ENCODE results near the gene SLC1A5. TPM values are rescaled to one million over a fixed set of nuclear protein-coding genes. Genes with fewer than 3 reads are reported as not detected.

Gene SLC1A5
- total and polyA plus RNA-seq, 2 donors (not counting 3 experiments of a cell fraction or from before 2014, with no cell fraction given) = 114 TPM

DNA sequence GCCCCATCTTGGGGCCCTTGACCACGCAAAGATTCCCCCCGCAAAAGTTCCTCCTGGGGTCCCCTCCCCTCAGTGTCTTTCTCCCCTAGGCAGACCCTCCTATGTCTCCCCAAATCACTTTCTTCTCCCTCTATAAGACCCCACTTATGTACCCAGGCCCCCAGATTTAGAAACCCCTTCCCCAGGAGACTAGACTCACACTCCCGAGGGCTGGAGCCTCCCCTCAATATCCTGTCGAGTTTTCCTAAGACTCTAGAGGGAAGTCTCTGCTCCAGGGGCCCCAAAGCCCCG is 1.4 kb downstream of the SLC1A5 start:
- H4K20me1 ChIP-seq (replicated peaks; ENCODE audit: control insufficient read depth, extremely low read depth, insufficient read depth, low read length) = peaks cover 4% of the 10 kb centered on the region
- TF ChIP-seq JUN (IDR thresholded peaks at IDR 0.05; ENCODE audit: borderline replicate concordance, insufficient read depth, insufficient read length, low read depth) = no peak
- TF ChIP-seq EZH2 (IDR thresholded peaks at IDR 0.05; ENCODE audit: borderline replicate concordance, low read depth, low read length, severe bottlenecking) = no peak
- no peak for TF ChIP-seq POLR2AphosphoS5 (IDR thresholded peaks at IDR 0.05; ENCODE audit: insufficient read depth, low read depth, low read length)
- no peak for TF ChIP-seq MYC (IDR thresholded peaks at IDR 0.05; ENCODE audit: low read depth, low read length)
- TF ChIP-seq, protein P1, sequence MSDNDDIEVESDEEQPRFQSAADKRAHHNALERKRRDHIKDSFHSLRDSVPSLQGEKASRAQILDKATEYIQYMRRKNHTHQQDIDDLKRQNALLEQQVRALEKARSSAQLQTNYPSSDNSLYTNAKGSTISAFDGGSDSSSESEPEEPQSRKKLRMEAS (IDR thresholded peaks at IDR 0.05; ENCODE audit: insufficient read depth, insufficient read length) = no peak
- TF ChIP-seq GATA2 (IDR thresholded peaks at IDR 0.05; ENCODE audit: insufficient read depth, insufficient read length, low read depth, low read length) = no peak
- TF ChIP-seq, protein P2, sequence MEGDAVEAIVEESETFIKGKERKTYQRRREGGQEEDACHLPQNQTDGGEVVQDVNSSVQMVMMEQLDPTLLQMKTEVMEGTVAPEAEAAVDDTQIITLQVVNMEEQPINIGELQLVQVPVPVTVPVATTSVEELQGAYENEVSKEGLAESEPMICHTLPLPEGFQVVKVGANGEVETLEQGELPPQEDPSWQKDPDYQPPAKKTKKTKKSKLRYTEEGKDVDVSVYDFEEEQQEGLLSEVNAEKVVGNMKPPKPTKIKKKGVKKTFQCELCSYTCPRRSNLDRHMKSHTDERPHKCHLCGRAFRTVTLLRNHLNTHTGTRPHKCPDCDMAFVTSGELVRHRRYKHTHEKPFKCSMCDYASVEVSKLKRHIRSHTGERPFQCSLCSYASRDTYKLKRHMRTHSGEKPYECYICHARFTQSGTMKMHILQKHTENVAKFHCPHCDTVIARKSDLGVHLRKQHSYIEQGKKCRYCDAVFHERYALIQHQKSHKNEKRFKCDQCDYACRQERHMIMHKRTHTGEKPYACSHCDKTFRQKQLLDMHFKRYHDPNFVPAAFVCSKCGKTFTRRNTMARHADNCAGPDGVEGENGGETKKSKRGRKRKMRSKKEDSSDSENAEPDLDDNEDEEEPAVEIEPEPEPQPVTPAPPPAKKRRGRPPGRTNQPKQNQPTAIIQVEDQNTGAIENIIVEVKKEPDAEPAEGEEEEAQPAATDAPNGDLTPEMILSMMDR (IDR thresholded peaks at IDR 0.05; ENCODE audit: extremely low read depth in 1 of 2, insufficient read depth in 1 of 2, low read depth in 1 of 2, low read length in 2 of 2) = no peak
- TF ChIP-seq POLR2A (IDR thresholded peaks at IDR 0.05; ENCODE audit: low read depth, low read length) = no peak
- no peak for TF ChIP-seq FOS (IDR thresholded peaks at IDR 0.05; ENCODE audit: borderline replicate concordance, insufficient read depth, low read length)
- H2AFZ ChIP-seq (ENCODE audit: low read depth, low read length) = peak overlapping the region; percentile 13
- no peak for FAIRE-seq
- ChIA-PET POLR2A (interaction anchor here (0.6 to 2.5 kb wide), 5 partner anchors 9 to 81 kb away, joined by 3 to 24 read pairs (median 5); no protein-coding TSS in a partner anchor), CTCF (interaction anchor here (4.7 to 6.7 kb wide), 2 partner anchors 43 to 54 kb away, joined by 21 to 63 read pairs; no protein-coding TSS in a partner anchor)
- H3K9me1 ChIP-seq (replicated peaks; ENCODE audit: control insufficient read depth, extremely low read depth, insufficient read depth, low read length) = no peaks in the 10 kb centered on the region
- dilution Hi-C loops (cut with MboI; ENCODE audit: extremely low pct_ligation_motif_present, low sequenced_read_pairs) (no loop called here), intact Hi-C loops (cut with micrococcal nuclease) (loop anchor here (5.0 kb wide), 1 partner anchor 470 kb away; the partner anchor contains the start of gene CCDC9)
- peak overlapping the region; percentile 60 to 99 (median 89) for H3K4me3 ChIP-seq (replicated peaks in 1 of 3; ENCODE audit: insufficient read depth in 1 of 3, low read depth in 1 of 3, low read length in 3 of 3)
- peak overlapping the region; percentile 98 for H3K27ac ChIP-seq (ENCODE audit: insufficient read depth, low read depth, low read length)
- no peak for DNase-seq (ENCODE audit: low read depth, low spot score)
- peak overlapping the region; percentile 69 for H3K4me2 ChIP-seq (ENCODE audit: insufficient read depth, low read length)
- no TSS peak for BruUV-seq (replicated peaks)
- no peaks in the 10 kb centered on the region for H3K9me3 ChIP-seq (replicated peaks; ENCODE audit: control insufficient read depth, insufficient read depth, low read length)
- H3K27me3 ChIP-seq (ENCODE audit: control insufficient read depth in 2 of 2, insufficient read depth in 2 of 2, low read length in 2 of 2) = no peaks in the 10 kb centered on the region
- H3K36me3 ChIP-seq (ENCODE audit: control insufficient read depth in 2 of 2, extremely low read depth in 1 of 2, insufficient read depth in 2 of 2, low read length in 2 of 2) = peaks cover 5 to 10% of the 10 kb centered on the region in 2 experiments
- peaks cover 60% of the 10 kb centered on the region for H3K79me2 ChIP-seq (ENCODE audit: control insufficient read depth, insufficient read depth, low read length)
- peaks cover 34% of the 10 kb centered on the region for H3K4me1 ChIP-seq (ENCODE audit: control insufficient read depth, extremely low read depth, insufficient read depth, low read length)
- peak overlapping the region; percentile 94 for H3K9ac ChIP-seq (replicated peaks; ENCODE audit: extremely low read depth, insufficient read depth, low read length)

All from endothelial cell of umbilical vein (primary cell).